ENCODE data around the gene ATP8B2. TPM values are rescaled to one million over a fixed set of nuclear protein-coding genes. Genes with fewer than 3 reads are reported as not detected.

Gene ATP8B2
- total RNA-seq, 1 donor from 2014 or later: 39.5 TPM

DNA sequence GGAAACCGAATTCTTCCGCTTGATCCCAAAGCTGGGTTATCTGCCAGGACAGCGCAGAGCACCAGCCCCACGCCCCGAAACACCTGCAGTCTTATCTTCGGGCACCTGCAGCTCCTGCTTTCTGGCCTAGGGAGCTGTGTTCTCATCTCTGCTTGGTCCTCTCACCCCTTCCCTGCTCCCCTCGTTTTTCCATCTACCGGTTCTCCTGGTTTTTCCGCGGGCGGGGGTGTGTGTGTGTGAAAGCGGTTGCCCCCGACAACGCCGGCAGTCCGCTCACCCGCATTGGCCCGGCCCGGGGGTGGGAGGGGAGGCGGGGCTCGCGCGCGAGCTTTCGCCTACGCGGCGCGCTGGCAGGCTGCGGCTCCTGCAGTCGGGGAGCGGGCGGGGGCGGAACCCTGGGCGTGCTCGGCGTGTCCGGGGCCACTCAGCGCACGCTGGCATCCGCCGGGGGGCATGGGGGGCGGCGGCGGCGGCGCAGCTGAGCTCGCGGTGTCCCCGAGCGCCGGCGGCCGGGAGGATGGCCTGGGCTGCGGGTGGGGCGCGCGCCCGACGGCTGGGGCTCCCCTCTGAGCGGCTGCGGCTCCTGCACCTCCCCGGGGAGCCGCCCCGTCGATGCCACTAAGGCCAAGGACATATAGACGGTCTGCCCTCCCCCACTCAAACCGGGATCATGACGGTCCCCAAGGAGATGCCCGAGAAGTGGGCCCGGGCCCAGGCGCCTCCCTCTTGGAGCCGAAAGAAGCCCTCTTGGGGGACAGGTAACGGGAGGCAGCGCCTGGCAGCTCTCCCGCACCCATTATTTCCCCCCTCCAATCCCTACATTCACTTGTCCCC is 3.2 kb downstream of the ATP8B2 start:
- Mint-ChIP-seq H3K27me3 (peaks cover 14% of the 10 kb centered on the region), H3K36me3 (peaks cover 4% of the 10 kb centered on the region), H3K4me1 (ENCODE audit: unreplicated experiment) (peaks cover 34% of the 10 kb centered on the region), H3K4me3 (peak overlapping the region; percentile 76), H3K9me3 (no peaks in the 10 kb centered on the region), H3K27ac (no peak overlapping the region)
- TF ChIP-seq, protein P1, sequence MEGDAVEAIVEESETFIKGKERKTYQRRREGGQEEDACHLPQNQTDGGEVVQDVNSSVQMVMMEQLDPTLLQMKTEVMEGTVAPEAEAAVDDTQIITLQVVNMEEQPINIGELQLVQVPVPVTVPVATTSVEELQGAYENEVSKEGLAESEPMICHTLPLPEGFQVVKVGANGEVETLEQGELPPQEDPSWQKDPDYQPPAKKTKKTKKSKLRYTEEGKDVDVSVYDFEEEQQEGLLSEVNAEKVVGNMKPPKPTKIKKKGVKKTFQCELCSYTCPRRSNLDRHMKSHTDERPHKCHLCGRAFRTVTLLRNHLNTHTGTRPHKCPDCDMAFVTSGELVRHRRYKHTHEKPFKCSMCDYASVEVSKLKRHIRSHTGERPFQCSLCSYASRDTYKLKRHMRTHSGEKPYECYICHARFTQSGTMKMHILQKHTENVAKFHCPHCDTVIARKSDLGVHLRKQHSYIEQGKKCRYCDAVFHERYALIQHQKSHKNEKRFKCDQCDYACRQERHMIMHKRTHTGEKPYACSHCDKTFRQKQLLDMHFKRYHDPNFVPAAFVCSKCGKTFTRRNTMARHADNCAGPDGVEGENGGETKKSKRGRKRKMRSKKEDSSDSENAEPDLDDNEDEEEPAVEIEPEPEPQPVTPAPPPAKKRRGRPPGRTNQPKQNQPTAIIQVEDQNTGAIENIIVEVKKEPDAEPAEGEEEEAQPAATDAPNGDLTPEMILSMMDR (conservative IDR thresholded peaks at IDR 0.05): no peak
- DNase-seq (ENCODE audit: extremely low spot score, unreplicated experiment): no peak

DNA sequence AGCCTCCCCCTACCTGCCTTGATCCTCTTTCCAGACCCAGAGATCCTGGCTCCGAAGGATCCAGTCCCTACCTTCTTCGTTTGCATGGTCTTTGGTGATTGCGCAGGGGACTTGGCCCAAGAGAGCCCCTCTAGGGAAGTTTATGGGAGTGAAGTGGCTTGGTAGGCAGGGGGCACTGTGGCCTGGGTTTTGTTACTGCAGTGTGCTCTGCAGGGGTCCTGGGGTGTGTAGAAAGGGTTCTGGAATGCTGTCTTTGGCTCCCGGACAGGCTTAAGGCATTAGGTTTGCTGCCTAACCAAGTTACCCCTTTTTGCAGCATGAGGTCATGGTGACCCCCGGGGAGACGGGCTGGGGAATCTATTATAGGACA is 3.8 kb downstream of the ATP8B2 start:
- H3K27me3 Mint-ChIP-seq: peaks cover 10% of the 10 kb centered on the region
- no peaks in the 10 kb centered on the region for H3K9me3 Mint-ChIP-seq
- peaks cover 4% of the 10 kb centered on the region for H3K36me3 Mint-ChIP-seq
- DNase-seq (ENCODE audit: extremely low spot score, unreplicated experiment): no peak
- TF ChIP-seq, protein P1 (conservative IDR thresholded peaks at IDR 0.05): peak; percentile 47
- H3K27ac Mint-ChIP-seq: no peak overlapping the region
- peak overlapping the region; percentile 75 for H3K4me3 Mint-ChIP-seq
- H3K4me1 Mint-ChIP-seq (ENCODE audit: unreplicated experiment): peaks cover 34% of the 10 kb centered on the region

DNA sequence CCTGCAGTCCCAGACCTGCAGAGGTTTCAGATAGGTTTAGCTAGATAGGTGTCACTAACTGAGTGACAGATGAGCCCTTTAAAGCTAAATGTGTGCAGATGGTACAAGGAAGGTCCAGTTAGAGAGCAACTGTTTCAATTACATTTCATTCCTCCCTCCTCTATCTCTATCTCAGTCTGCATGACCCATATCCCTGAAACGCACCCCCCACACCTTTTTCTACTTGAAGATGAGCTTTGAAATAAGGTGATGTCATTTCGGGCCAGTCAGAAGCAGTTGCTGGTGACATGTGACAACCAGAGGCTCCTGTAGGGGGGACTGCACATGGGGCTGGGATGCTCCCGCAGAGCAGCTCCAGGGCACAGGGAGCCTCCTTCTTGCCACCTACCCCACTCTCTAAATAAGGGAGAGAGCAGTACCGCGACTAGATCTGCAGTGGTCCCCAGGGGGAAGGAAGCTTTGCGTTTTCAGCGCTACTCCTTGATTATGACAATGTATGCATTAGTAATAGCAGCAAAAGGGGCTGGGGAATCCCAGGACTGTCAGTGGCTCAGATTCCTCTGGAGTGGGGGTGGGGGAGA is 4.3 kb downstream of the ATP8B2 start:
- H3K27me3 Mint-ChIP-seq: peaks cover 9% of the 10 kb centered on the region
- H3K36me3 Mint-ChIP-seq: peaks cover 4% of the 10 kb centered on the region
- no peak overlapping the region for H3K27ac Mint-ChIP-seq
- H3K4me1 Mint-ChIP-seq (ENCODE audit: unreplicated experiment): peaks cover 34% of the 10 kb centered on the region
- TF ChIP-seq, protein P1 (conservative IDR thresholded peaks at IDR 0.05): no peak
- no peaks in the 10 kb centered on the region for H3K9me3 Mint-ChIP-seq
- DNase-seq (ENCODE audit: extremely low spot score, unreplicated experiment): no peak
- peak overlapping the region; percentile 75 for H3K4me3 Mint-ChIP-seq

DNA sequence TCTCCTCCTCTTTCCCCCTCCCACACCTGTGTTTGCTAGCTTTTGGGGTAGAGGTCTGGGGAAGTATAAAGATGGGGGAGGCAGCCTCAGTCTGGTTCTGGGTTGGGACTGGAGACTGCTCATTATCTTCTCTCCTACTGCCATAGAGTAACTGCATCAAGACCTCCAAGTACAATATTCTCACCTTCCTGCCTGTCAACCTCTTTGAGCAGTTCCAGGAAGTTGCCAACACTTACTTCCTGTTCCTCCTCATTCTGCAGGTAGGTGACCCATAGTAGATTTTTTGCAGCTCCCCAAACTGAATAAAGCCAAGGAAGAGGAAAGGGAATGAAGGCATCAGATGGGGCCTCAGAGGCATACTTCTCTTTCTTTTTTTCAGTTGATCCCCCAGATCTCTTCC is 5.3 kb downstream of the ATP8B2 start:
- no peak overlapping the region for H3K4me3 Mint-ChIP-seq
- no peak for DNase-seq (ENCODE audit: extremely low spot score, unreplicated experiment)
- peaks cover 38% of the 10 kb centered on the region for H3K4me1 Mint-ChIP-seq (ENCODE audit: unreplicated experiment)
- peaks cover 9% of the 10 kb centered on the region for H3K27me3 Mint-ChIP-seq
- no peaks in the 10 kb centered on the region for H3K9me3 Mint-ChIP-seq
- TF ChIP-seq, protein P1 (conservative IDR thresholded peaks at IDR 0.05): no peak
- H3K27ac Mint-ChIP-seq: no peak overlapping the region
- peaks cover 9% of the 10 kb centered on the region for H3K36me3 Mint-ChIP-seq

DNA sequence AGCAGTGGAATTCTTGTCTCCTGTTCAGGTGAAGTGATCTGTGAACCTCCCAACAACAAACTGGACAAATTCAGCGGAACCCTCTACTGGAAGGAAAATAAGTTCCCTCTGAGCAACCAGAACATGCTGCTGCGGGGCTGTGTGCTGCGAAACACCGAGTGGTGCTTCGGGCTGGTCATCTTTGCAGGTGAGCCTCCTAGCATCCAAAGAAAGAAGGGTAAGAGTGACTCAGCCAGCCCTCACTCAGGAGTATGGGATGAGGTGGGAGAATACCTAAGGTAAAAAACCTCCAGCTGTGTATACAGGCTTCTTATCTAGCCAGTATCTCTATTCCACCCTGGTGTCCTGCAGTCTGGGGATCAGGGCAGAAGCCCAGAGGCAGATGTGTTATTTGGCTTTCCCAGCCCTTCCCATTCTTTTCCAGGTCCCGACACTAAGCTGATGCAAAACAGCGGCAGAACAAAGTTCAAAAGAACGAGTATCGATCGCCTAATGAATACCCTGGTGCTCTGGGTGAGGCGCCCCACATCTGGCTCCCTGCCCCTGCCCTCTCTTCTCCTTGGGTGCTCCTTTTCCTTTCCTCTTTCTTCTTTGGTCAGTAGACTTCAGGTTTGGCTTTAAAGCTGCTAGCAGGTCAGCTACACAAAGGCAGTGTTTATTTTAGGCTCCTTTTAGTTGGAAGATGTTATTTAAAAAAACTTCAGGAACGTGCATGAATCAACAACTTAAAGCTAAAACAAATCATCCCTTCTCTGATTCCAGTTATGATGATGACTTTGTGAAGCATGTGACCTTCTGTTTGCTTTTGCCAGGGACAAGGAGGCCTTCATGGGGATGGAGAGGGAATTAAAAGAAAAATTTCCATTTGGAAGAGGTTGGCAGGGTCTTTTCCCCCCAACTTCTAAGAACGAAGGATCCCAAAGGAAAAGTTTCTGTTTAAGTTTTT is 9.0 kb downstream of the ATP8B2 start:
- Mint-ChIP-seq H3K27ac (peak overlapping the region; percentile 40), H3K27me3 (no peaks in the 10 kb centered on the region), H3K36me3 (peaks cover 14% of the 10 kb centered on the region), H3K4me3 (no peak overlapping the region), H3K4me1 (ENCODE audit: unreplicated experiment) (peaks cover 11% of the 10 kb centered on the region), H3K9me3 (no peaks in the 10 kb centered on the region)
- DNase-seq (ENCODE audit: extremely low spot score, unreplicated experiment): no peak
- TF ChIP-seq, protein P1 (conservative IDR thresholded peaks at IDR 0.05): no peak
